T-helper 1 cell (primary cell): ENCODE data around the gene EPHB3.

Experiments used
- DNase-seq, 5 donors: peaks; one replicate each; pipeline ENCODE4 v3.0.0-alpha.2; 2012 to 2020

EPHB3 gene

DNA sequence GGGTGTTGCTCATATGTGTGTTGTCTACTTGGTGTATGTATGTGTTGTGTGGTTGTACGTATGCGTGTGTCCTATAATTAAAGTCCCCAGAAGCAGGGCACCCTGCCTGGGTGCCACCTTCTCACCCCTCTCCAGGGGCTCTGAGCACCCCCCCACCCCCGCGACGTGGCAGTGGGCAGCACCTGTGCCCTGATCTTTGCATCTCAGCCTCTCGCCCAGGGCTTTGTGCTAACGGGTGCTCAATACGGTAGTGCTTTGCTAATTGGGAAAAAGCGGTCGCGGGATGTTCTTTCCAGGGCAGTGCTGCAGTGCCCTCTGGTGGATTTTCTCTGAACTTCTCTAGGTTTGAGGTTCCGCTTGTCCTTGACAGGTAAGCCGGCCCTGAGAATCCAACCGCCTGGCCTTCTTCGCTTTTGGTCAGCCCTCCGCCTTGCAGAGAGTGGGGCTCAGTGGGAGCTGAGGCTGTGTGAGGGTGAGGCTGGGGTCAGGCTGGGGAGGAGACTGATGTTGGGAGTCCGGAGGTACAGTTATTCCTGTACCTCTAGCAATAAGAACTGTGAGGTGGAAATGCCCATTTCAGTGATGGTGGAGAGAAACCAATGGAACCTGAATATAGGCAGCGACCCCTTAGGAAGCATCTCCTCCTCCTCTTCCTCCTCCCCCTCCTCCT is 17.6 kb upstream of the EPHB3 start:
- peak; percentile 27 to 75 (median 60) for DNase-seq

GRCh38 chr3:184544513-184544861 is 17.1 kb upstream of the EPHB3 start:
- DNase-seq, result no peak

- peak in 1 of 5 donors; percentile 0 for DNase-seq
These were observed 15.8 kb upstream of the EPHB3 start for GRCh38 chr3:184545769-184546168.

- peak in 1 of 5 donors; percentile 2 for DNase-seq
These were observed 15.3 kb upstream of the EPHB3 start for GRCh38 chr3:184546252-184546651.

DNA sequence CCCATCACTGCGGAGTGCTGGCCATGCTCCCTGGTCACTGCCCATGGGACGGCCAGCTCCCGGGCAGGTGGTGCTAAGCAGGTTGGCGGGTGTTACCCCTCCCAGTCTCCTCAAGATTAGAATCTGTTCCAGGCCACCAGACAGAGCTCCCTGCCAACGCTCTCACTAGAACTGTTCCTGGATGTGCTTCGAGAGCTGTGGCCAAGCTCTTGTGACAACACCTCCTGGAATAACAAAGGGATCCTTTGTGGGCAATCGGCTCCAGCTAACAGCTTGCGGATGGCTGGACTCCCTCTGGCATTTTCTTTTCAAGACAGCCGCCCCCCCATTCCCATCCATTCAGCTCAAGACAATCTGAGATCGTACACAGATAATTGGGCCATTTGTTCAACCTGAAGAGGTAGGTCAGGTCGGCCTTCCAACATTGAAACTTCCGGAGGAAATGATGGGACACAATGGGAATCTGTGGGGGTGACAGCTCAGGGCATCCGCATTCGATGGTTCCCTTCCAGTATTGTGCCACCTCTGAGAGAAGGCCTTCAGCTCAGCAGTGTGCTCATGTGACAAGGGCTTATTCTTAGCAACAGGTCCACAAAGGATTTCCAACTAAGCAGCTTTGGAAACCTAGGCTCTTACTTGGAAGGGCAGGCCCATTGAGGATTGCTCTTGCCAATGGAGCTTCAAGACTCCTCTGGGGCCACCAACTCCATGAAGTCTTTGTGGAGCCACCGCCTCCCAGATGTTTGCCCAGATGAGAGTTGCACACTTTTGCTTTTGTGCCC is 11.6 kb upstream of the EPHB3 start:
- DNase-seq, result no peak

GRCh38 chr3:184551103-184551502 is 10.5 kb upstream of the EPHB3 start:
- DNase-seq, result no peak

GRCh38 chr3:184551614-184552256 is 9.8 kb upstream of the EPHB3 start:
- DNase-seq, result no peak

DNA sequence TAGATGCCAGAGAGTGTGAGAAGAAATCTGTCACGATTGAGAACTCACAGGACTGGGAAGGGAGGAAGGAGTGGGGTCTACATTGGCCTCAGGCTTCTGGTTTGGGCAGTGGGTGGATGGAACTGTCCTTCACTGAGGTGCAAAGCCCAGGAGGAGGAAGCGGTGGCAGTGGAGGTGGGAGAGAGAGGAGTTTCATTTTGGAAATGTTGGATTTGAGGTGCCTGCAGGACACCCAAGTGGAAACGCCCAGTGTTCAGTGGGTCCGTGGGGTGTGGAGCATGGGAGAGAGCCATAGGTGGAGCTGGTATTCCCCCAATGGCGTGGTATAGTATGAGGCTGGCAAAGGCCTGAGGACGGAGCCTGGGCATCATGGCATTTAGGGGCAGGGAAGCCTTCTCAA is 9.3 kb upstream of the EPHB3 start:
- DNase-seq, result no peak

DNA sequence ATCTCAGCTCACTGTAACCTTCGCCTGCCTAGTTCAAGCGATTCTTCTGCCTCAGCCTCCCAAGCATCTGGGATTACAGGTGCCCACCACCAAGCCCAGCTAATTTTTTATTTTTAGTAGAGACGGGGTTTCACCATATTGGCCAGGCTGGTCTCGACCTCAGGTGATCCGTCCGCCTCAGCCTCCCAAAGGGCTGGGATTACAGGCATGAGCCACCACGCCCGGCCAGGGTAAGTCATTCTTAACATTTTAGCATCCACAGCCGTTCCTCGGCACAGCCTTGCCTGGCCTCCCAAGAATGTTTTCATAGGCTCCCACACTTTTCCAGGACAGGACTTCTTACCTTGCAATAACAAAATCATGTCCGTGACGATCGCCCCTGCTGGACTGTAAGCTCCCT is 8.7 kb upstream of the EPHB3 start:
- DNase-seq, result no peak

DNA sequence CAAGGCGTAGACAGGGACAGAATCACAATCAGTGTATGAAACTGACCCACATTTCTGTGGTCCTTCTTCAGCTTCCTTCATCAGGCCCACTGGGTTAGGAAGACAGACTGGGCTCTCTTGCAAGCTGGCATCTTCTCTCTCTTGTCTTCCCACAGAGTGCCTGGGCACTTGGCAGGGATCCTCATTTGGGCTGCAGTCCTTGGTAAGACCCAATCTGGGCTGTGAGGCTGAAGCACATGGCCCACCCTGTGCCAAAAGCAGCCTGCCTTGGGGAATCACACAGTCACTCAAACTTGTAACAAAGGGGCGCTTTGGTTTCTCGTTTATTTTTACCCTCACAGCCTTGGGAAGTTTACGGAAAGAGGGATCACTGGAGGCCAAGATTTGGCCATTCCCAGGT is 8.2 kb upstream of the EPHB3 start:
- DNase-seq, result no peak

DNA sequence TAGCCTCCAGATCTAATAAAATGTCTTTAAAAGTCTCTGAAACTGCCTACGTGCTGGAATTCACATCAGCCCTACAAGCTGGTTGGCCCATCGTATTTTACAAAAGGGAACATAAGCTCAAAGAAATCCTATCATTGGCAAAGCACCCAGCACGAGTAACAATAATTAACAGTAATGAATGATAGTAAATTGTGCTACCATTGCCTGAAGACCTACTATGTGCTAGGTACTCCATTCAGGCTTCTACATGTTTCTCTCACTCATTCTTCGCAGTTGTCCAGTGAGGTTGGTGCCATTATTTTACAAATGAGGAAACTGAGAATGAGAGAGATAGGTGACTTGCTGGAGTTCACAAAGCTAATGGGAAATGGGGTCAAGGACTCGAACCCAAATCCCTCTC is 7.1 kb upstream of the EPHB3 start:
- no peak for DNase-seq

DNA sequence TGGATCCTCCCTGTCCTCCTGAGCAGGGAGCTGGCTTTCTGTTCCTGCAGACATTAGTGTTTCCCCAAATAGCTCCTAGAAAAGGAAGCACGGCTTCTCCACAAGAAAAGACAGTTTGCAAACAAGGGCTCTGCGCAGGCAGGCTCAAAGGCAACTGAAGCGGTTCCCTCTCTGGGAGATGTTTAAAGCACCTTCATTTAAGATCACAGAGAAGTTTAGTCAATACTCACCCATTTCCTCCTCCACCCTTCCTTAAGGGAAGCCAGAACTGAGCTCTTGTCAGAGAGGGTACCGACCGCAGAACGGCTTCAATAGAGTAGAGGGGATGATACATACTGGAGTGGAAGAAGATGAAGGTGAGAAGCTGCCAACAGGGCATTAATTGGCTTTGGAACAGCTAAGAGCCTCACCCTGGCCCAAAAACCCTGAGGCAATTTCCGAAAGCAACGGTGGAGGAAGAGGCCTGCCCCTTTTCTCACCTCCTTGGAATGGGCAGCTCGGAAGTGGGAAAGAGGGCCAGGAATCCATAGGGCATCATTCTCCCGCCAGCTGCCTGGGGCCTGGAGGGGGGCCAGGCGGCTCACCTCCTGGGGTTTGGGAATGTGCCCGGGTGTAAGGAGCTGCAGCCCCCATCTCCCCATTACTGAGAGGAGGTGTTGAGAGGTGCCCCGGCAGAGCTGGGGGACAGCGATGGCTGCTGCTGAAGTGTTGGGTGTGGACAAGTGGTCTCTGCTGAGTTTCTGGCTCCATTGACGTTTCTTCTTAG is 4.8 kb upstream of the EPHB3 start:
- DNase-seq, result peak in 1 of 5 donors; percentile 24

GRCh38 chr3:184557348-184557950 is 4.1 kb upstream of the EPHB3 start:
- DNase-seq, result no peak

DNA sequence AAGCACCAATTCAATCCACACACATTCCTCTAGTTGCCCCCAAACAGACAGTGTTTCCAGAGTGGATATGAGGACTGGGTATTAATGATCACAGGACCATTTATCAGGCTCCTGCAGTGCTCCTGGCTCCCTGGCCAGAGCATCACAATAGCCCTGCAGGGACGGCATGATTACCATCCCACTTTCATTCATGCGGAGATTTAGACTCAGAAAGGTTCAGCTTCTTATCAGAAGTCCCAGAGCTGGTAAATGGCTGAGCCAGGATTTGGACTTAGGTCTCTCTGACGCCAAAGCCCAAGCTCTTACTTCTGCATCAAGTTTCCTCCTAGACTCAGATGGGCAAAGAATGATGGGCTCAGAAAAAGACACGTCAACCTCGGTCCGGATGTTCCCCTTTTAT is 2.9 kb upstream of the EPHB3 start:
- DNase-seq, result no peak

- no peak for DNase-seq
These were observed 2.2 kb upstream of the EPHB3 start for GRCh38 chr3:184559336-184559735.

DNA sequence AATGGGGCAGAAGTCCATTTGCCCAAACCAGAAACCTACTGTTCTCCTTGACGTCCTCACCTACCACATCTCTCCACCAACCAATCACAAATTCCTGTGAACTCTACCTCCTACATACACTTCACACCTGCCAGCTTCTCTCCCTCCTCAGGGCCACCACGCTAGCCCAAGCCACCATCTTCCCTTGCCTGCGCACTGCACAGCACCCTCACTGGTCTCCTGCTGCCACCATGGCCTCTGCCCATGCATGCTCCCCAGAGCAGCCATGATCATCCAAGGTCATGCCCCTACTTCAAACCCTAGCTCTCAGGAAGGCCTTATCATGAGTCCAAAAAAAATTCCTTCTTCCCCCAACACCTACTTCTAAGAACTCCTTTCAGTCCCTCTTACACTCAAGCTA is 1.1 kb upstream of the EPHB3 start:
- DNase-seq, result no peak

GRCh38 chr3:184561913-184562877 is 610 bp downstream of the EPHB3 start:
- peak in 1 of 5 donors; percentile 25 for DNase-seq

DNA sequence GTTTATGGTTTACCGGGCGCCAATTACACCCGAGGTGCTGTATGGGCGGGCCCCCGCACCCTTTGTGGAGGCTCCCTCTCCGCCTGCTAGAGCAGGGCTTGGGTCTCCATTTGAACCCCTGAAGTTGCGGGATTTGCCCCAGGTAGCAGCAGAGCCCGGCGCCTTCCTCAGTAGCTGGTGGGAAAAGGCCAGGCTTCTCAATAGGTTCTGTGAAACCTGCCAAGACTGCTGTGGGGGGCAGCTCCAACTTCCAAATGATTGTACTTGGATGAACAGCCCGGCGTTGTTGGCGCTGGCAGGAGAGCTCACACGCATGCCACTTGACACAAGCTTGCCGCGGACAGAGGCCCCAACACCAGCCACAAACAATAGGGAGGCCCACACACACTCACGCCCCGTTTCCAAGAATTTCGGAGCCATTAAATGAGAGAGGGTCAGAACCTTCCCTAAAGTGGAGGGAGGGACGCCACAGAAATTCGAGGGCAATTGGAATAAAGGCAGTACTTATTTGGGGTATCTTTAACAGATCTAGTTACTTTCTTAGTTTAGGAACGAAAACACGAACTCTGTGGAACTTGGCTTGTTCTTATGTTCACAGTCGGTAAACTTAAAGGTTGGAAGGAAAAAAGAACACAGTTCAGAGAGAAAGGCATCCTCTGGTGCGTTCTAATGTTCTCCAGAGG is 1.4 kb downstream of the EPHB3 start:
- DNase-seq, result no peak

DNA sequence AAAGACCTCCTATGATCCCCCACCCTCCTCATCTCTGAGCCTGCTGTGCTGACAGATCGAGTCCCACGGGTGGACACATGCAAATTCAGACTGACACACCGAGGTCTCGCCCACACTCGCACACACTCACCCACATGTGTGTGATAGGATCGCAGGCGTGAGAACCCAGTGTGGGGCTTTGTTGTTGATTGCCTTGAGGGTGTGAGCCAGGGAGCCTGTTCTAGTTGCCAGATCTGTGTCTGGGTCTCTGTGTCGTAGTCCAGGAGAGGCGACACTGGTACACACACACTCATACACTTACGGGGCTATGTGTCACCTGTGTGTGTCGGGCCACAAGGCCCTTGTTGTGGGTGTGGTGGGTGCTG is 2.0 kb downstream of the EPHB3 start:
- DNase-seq, result no peak

GRCh38 chr3:184563941-184564684 is 2.5 kb downstream of the EPHB3 start:
- no peak for DNase-seq
